ENCODE measurements around the gene ANO7. TPM values are rescaled to one million over a fixed set of nuclear protein-coding genes. Genes with fewer than 3 reads are reported as not detected.

ANO7 gene
- total and polyA plus RNA-seq, 2 of the 13 experiments (the other 11 are each of a cell fraction or from before 2014, with no cell fraction given): 4.1 to 4.9 TPM

GRCh38 chr2:241235859-241236593, 47.5 kb downstream of the ANO7 start:
- H3K4me3 ChIP-seq (replicated peaks in 1 of 3; ENCODE audit: insufficient read depth in 1 of 3, low read depth in 2 of 3, low read length in 3 of 3): no peak overlapping the region
- POLR2A ChIA-PET: no interaction called here
- no peaks in the 10 kb centered on the region for H3K4me1 ChIP-seq (ENCODE audit: insufficient read depth, low read length)
- H3K9ac ChIP-seq (ENCODE audit: insufficient read depth, low read depth, low read length): no peak overlapping the region
- no TSS peak for BruUV-seq (replicated peaks)
- H3K27me3 ChIP-seq (ENCODE audit: control insufficient read depth in 1 of 2, insufficient read depth in 2 of 2, low read length in 2 of 2): no peaks in the 10 kb centered on the region
- intact Hi-C loops (cut with micrococcal nuclease; ENCODE audit: unreplicated experiment) (no loop called here), in situ Hi-C loops (cut with HindIII; ENCODE audit: extremely low pct_ligation_motif_present, low pct_unique_long_range_greater_than_20kb) (no loop called here)
- 91% methylated on average over 24 of the region's 30 CpGs for WGBS (ENCODE audit: low lambda C conversion rate)
- H3K36me3 ChIP-seq (replicated peaks in 1 of 2; ENCODE audit: control insufficient read depth in 1 of 2, insufficient read depth in 2 of 2, low read length in 2 of 2): peaks cover 79 to 98% of the 10 kb centered on the region in 2 experiments
- no peak overlapping the region for H2AFZ ChIP-seq (ENCODE audit: low read length)
- FAIRE-seq (no peak), ATAC-seq (no peak), DNase-seq (ENCODE audit: low spot score) (no peak)
- H3K4me2 ChIP-seq (ENCODE audit: low read depth, low read length): no peak overlapping the region
- CTCF ChIA-PET (ENCODE audit: low intra/inter-chr PET ratio, low total read pairs): no interaction called here
- no peak overlapping the region for H3K27ac ChIP-seq (ENCODE audit: extremely low read length, insufficient read depth, low read length)
- peaks cover 49% of the 10 kb centered on the region; the same call in 1 of the 2 replicates for H4K20me1 ChIP-seq (ENCODE audit: insufficient read depth, low read length)
- peaks cover 9% of the 10 kb centered on the region for H3K79me2 ChIP-seq (ENCODE audit: insufficient read depth, low read length)
- H3K9me3 ChIP-seq (ENCODE audit: low read length): no peaks in the 10 kb centered on the region
- no peak for TF ChIP-seq ZBTB44 (CRISPR knock-in tag; IDR thresholded peaks at IDR 0.05)
- TF ChIP-seq TAF15 (IDR thresholded peaks at IDR 0.05; ENCODE audit: low read depth, low read length, poor library complexity, severe bottlenecking): peak; percentile 46
- TF ChIP-seq RBFOX2 (IDR thresholded peaks at IDR 0.05; ENCODE audit: low read depth, low read length): peak; percentile 42; the same call in 1 of the 2 replicates
- TF ChIP-seq POLR2G (IDR thresholded peaks at IDR 0.05; ENCODE audit: low read depth, low read length): peak; percentile 17; the same call in 1 of the 2 replicates
- TF ChIP-seq ZNF691 (CRISPR knock-in tag; IDR thresholded peaks at IDR 0.05; ENCODE audit: borderline replicate concordance, low read depth): no peak
- TF ChIP-seq ZNF776 (CRISPR knock-in tag; IDR thresholded peaks at IDR 0.05): peak; percentile 65; the same call in 1 of the 2 replicates
- peak; percentile 43 to 57; a peak in 3 of 4 replicates for TF ChIP-seq POLR2A (IDR thresholded peaks at IDR 0.05; ENCODE audit: insufficient read depth in 1 of 2, low read depth in 2 of 2, low read length in 2 of 2)
- TF ChIP-seq, protein P1, sequence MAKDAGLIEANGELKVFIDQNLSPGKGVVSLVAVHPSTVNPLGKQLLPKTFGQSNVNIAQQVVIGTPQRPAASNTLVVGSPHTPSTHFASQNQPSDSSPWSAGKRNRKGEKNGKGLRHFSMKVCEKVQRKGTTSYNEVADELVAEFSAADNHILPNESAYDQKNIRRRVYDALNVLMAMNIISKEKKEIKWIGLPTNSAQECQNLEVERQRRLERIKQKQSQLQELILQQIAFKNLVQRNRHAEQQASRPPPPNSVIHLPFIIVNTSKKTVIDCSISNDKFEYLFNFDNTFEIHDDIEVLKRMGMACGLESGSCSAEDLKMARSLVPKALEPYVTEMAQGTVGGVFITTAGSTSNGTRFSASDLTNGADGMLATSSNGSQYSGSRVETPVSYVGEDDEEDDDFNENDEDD (CRISPR knock-in tag; IDR thresholded peaks at IDR 0.05; ENCODE audit: borderline replicate concordance): no peak
- peak; percentile 82 for TF ChIP-seq AGO1 (IDR thresholded peaks at IDR 0.05; ENCODE audit: low read depth, low read length, poor library complexity, severe bottlenecking)
- no peak for TF ChIP-seq CREB3 (CRISPR knock-in tag; IDR thresholded peaks at IDR 0.05)
- TF ChIP-seq ZNF232 (CRISPR knock-in tag; IDR thresholded peaks at IDR 0.05; ENCODE audit: borderline replicate concordance): no peak
- 0 out of 2 replicates have a peak, but pooled peaks have one; percentile 22 for TF ChIP-seq PHF8 (CRISPR knock-in tag; IDR thresholded peaks at IDR 0.05)
- peak; percentile 64; the same call in 1 of the 2 replicates for TF ChIP-seq HIVEP1 (CRISPR knock-in tag; IDR thresholded peaks at IDR 0.05)
- no peak for TF ChIP-seq ATF3 (CRISPR knock-in tag; IDR thresholded peaks at IDR 0.05)
- no peak for TF ChIP-seq TRIM24 (CRISPR knock-in tag; IDR thresholded peaks at IDR 0.05)
- peak; percentile 95 for TF ChIP-seq AGO2 (optimal IDR thresholded peaks at IDR 0.05; ENCODE audit: low read depth, low read length)
- no peak for TF ChIP-seq ZNF251 (CRISPR knock-in tag; IDR thresholded peaks at IDR 0.05)
